Keratinocyte (primary cell): ENCODE data around the gene GOPC. TPM values are rescaled to one million over a fixed set of nuclear protein-coding genes. Genes with fewer than 3 reads are reported as not detected.

Experiments used
- DNase-seq: peaks from one replicate; pipeline ENCODE4 v3.0.0-alpha.2; 2011; ENCODE audit warnings: low read depth, missing footprints, low spot score
- FAIRE-seq: peaks from 2 replicates; lab custom pipeline; 2011; peaks lifted over from hg19 to GRCh38; lab: Jason Lieb, UNC
- H2AFZ ChIP-seq: 2 replicates; pipeline ENCODE4 v1.6.0; 2012; ENCODE audit warnings: low read length, control low read depth, inconsistent platforms; ENCODE audit not compliant: control insufficient read depth
- H3K27ac ChIP-seq: 2 replicates; pipeline ENCODE4 v1.5.1; 2011; ENCODE audit warnings: low read length; ENCODE audit not compliant: control insufficient read depth, insufficient read depth
- H3K27me3 ChIP-seq: 3 replicates; pipeline ENCODE4 v1.6.0; 2011; ENCODE audit warnings: low read length; ENCODE audit not compliant: control insufficient read depth, insufficient read depth; ENCODE audit errors: extremely low read depth
- H3K36me3 ChIP-seq, 2 experiments: 2 replicates in 1 of 2; 3 replicates in 1 of 2; pipeline ENCODE4 v1.5.1; 2011; ENCODE audit warnings: low read length in 2 of 2, mild to moderate bottlenecking in 1 of 2; ENCODE audit not compliant: control insufficient read depth in 2 of 2, insufficient read depth in 2 of 2; ENCODE audit errors: extremely low read depth in 1 of 2
- H3K4me1 ChIP-seq: 3 replicates; pipeline ENCODE4 v1.5.1; 2011; ENCODE audit warnings: low read length; ENCODE audit not compliant: control insufficient read depth, insufficient read depth; ENCODE audit errors: extremely low read depth
- H3K4me2 ChIP-seq: 3 replicates; pipeline ENCODE4 v1.6.0; 2011; ENCODE audit warnings: low read depth, low read length; ENCODE audit not compliant: control insufficient read depth, insufficient read depth; ENCODE audit errors: extremely low read depth
- H3K4me3 ChIP-seq, 3 experiments: fragments of 200-600 bp in 1 of 3; sonication (generic) in 1 of 3; 2 replicates in 2 of 3; 3 replicates in 1 of 3; pipeline ENCODE4 v1.5.1; 2011 to 2016; ENCODE audit warnings: low read length in 3 of 3, mild to moderate bottlenecking in 3 of 3, control low read depth in 2 of 3, inconsistent platforms in 1 of 3, low read depth in 1 of 3, mixed read lengths in 1 of 3, mixed run types in 1 of 3, moderate library complexity in 1 of 3; ENCODE audit not compliant: control insufficient read depth in 2 of 3, insufficient read depth in 2 of 3; ENCODE audit errors: extremely low read depth in 1 of 3
- H3K79me2 ChIP-seq: 2 replicates; pipeline ENCODE4 v1.6.0; 2012; ENCODE audit warnings: low read length; ENCODE audit not compliant: control insufficient read depth, insufficient read depth
- H3K9ac ChIP-seq: 3 replicates; pipeline ENCODE4 v1.6.0; 2011; ENCODE audit warnings: low read length; ENCODE audit not compliant: control insufficient read depth, insufficient read depth; ENCODE audit errors: extremely low read depth
- H3K9me1 ChIP-seq: 3 replicates; pipeline ENCODE4 v1.6.0; 2011; ENCODE audit warnings: low read length; ENCODE audit not compliant: control insufficient read depth, insufficient read depth; ENCODE audit errors: extremely low read depth
- H3K9me3 ChIP-seq: 2 replicates; pipeline ENCODE4 v1.5.1; 2012; ENCODE audit warnings: low read depth, low read length; ENCODE audit not compliant: control insufficient read depth
- H4K20me1 ChIP-seq: 3 replicates; pipeline ENCODE4 v1.6.0; 2011; ENCODE audit warnings: low read length; ENCODE audit not compliant: control insufficient read depth, insufficient read depth; ENCODE audit errors: extremely low read depth
- CTCF ChIP-seq, 3 experiments: IDR thresholded peaks in 1 of 3; conservative IDR thresholded peaks in 1 of 3; optimal IDR thresholded peaks in 1 of 3; 2 replicates in 2 of 3; 3 replicates in 1 of 3; pipeline versions ENCODE3 to v1.5.1; 2011; ENCODE audit warnings: low read length in 3 of 3, mild to moderate bottlenecking in 3 of 3, moderate library complexity in 2 of 3, control low read depth in 1 of 3, inconsistent platforms in 1 of 3; ENCODE audit not compliant: insufficient read depth in 2 of 3; ENCODE audit errors: extremely low read depth in 1 of 3
- EZH2 ChIP-seq: IDR thresholded peaks from one replicate; pipeline ENCODE4 v1.6.1; 2012; ENCODE audit warnings: inconsistent platforms, mild to moderate bottlenecking, low read length, moderate library complexity
- dilution Hi-C: fragments of 300-500 bp; cut with MboI; formaldehyde crosslinking; loops from one replicate; pipeline ENCODE4 v1.7.0; 2020; ENCODE audit warnings: low sequenced_read_pairs; ENCODE audit not compliant: extremely low pct_ligation_motif_present
- polyA plus RNA-seq, 5 experiments: library from polyadenylated mRNA; depleted of rRNA in 3 of 5; stranded (reverse) in 3 of 5; stranded (forward) in 1 of 5; unstranded in 1 of 5; fragments of >200 nt; gene quantifications; 1 replicate in 1 of 5; 2 replicates in 3 of 5; 3 replicates in 1 of 5; pipeline versions ENCODE4 v1.2.1 to v1.2.3, GENCODE V29; 2011 to 2012; ENCODE audit warnings: missing spikeins in 2 of 5, low read depth in 1 of 5, low replicate concordance in 1 of 5

GOPC gene
- polyA plus RNA-seq, 1 donor (not counting 4 experiments of a cell fraction or from before 2014, with no cell fraction given) = 33.9 TPM

- dilution Hi-C loops = no loop called here
- Histone ChIP-seq H3K4me1 (peaks cover 6% of the 10 kb centered on the region), H3K4me3 (no peak overlapping the region), H3K9ac (no peak overlapping the region), H3K9me1 (no peaks in the 10 kb centered on the region), H4K20me1 (no peaks in the 10 kb centered on the region), H3K27me3 (no peaks in the 10 kb centered on the region), H3K79me2 (no peaks in the 10 kb centered on the region), H3K9me3 (no peaks in the 10 kb centered on the region), H2AFZ (no peak overlapping the region), H3K27ac (no peak overlapping the region), H3K36me3 (no peaks in the 10 kb centered on the region), H3K4me2 (no peak overlapping the region)
- TF ChIP-seq CTCF (optimal IDR thresholded peaks at IDR 0.05 in 1 of 3, IDR thresholded peaks at IDR 0.05 in 1 of 3, conservative IDR thresholded peaks at IDR 0.05 in 1 of 3; ENCODE audit: extremely low read depth in 1 of 3, insufficient read depth in 2 of 3, low read length in 3 of 3) (no peak), EZH2 (no peak)
- DNase-seq = no peak
- no peak for FAIRE-seq
These were observed 5.2 kb upstream of the GOPC start for GRCh38 chr6:117607511-117607910.

DNA sequence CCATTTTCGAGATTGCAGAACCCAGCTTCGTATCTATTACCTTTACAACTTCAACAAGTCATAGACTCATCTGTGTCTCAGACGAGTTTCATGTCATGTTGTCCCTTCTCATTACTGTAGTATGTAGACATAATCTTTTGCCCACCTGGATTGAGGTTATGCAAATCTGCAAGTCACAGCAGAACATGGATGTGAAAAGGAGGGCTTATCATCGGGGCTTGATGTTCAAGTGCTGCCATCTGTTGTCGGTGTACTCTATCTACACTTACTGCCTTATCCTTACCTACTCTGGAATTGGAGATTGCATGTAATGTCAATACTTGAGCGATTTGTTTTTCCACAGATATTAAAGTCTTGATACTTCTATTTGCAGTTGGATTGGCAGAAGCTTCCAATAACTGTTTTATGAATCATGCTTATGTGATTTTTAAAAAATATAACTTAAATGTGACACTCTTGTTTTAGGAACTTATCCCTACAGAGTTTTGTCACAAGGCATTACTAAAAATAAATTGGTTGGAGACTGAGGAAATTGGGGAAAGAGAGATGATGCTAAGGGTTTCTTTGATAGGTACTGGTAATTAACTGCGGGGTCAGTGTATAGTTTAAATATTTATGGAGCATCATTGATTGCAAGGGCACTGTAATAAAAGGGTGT lies 3.0 kb upstream of the GOPC start:
- no peak overlapping the region for H3K9ac ChIP-seq
- H3K27me3 ChIP-seq = no peaks in the 10 kb centered on the region
- peaks cover 19% of the 10 kb centered on the region for H3K79me2 ChIP-seq
- no peaks in the 10 kb centered on the region for H3K9me1 ChIP-seq
- H3K4me2 ChIP-seq = no peak overlapping the region
- H3K36me3 ChIP-seq = no peaks in the 10 kb centered on the region
- dilution Hi-C loops = no loop called here
- no peak overlapping the region for H3K27ac ChIP-seq
- peaks cover 6% of the 10 kb centered on the region for H3K4me1 ChIP-seq
- H4K20me1 ChIP-seq = no peaks in the 10 kb centered on the region
- no peaks in the 10 kb centered on the region for H3K9me3 ChIP-seq
- H3K4me3 ChIP-seq = no peak overlapping the region
- FAIRE-seq = peak; percentile 84
- H2AFZ ChIP-seq = no peak overlapping the region
- no peak for TF ChIP-seq EZH2
- peak; percentile 69 to 87 (median 78) for TF ChIP-seq CTCF (optimal IDR thresholded peaks at IDR 0.05 in 1 of 3, IDR thresholded peaks at IDR 0.05 in 1 of 3, conservative IDR thresholded peaks at IDR 0.05 in 1 of 3; ENCODE audit: extremely low read depth in 1 of 3, insufficient read depth in 2 of 3, low read length in 3 of 3)
- peak; percentile 30 for DNase-seq
